Head of caudate nucleus (tissue), 42 donors: ENCODE measurements around the gene CNTN1.

ENCODE experiments used
- DNase-seq, 42 donors: peaks; one replicate each; pipeline versions ENCODE4 v3.0.0 to v3.0.0-alpha.2; 2020 to 2021; ENCODE audit warnings: mixed read lengths in 7 of 42
- intact Hi-C: fragments of 100-400 bp; cut with DNase I; formaldehyde crosslinking; loops from one replicate; pipeline ENCODE4 v1.15.0; 2022

Gene CNTN1

GRCh38 chr12:40828593-40828990 is 136.4 kb downstream of the CNTN1 start:
- peak in 3 of 42 donors; percentile 7 to 12 (median 11) for DNase-seq
- intact Hi-C loops: no loop called here

- intact Hi-C loops: no loop called here
Measured at GRCh38 chr12:40829738-40830144, 137.5 kb downstream of the CNTN1 start.

GRCh38 chr12:40831916-40832315 is 139.7 kb downstream of the CNTN1 start:
- intact Hi-C loops: no loop called here
- DNase-seq: no peak

More at GRCh38 chr12:40829738-40830144, 137.5 kb downstream of the CNTN1 start:
- DNase-seq: no peak

GRCh38 chr12:40832668-40833067 is 140.4 kb downstream of the CNTN1 start:
- DNase-seq: no peak
- intact Hi-C loops: no loop called here

GRCh38 chr12:40833818-40834217 is 141.6 kb downstream of the CNTN1 start:
- intact Hi-C loops: no loop called here
- no peak for DNase-seq

- no peak for DNase-seq
- intact Hi-C loops: no loop called here
Measured at GRCh38 chr12:40834321-40834720, 142.1 kb downstream of the CNTN1 start.

- DNase-seq: no peak
- intact Hi-C loops: no loop called here
Measured at GRCh38 chr12:40837891-40838429, 145.7 kb downstream of the CNTN1 start.

GRCh38 chr12:40843495-40843894 is 151.3 kb downstream of the CNTN1 start:
- intact Hi-C loops: no loop called here
- DNase-seq: no peak

GRCh38 chr12:40853221-40853620 is 161.0 kb downstream of the CNTN1 start:
- intact Hi-C loops: no loop called here

GRCh38 chr12:40854604-40855003 is 162.4 kb downstream of the CNTN1 start:
- intact Hi-C loops: no loop called here
- DNase-seq: no peak

More at GRCh38 chr12:40853221-40853620, 161.0 kb downstream of the CNTN1 start:
- no peak for DNase-seq

- intact Hi-C loops: no loop called here
- no peak for DNase-seq
Measured at GRCh38 chr12:40864891-40865290, 172.7 kb downstream of the CNTN1 start.

GRCh38 chr12:40870981-40871380 is 178.7 kb downstream of the CNTN1 start:
- no peak for DNase-seq
- intact Hi-C loops: no loop called here

- DNase-seq: no peak
- intact Hi-C loops: no loop called here
Measured at GRCh38 chr12:40874868-40875267, 182.6 kb downstream of the CNTN1 start.

GRCh38 chr12:40889329-40889728 is 197.1 kb downstream of the CNTN1 start:
- intact Hi-C loops: no loop called here
- DNase-seq: no peak

- intact Hi-C loops: no loop called here
- no peak for DNase-seq
Measured at GRCh38 chr12:40892528-40892927, 200.3 kb downstream of the CNTN1 start.

GRCh38 chr12:40898505-40898904 is 206.3 kb downstream of the CNTN1 start:
- DNase-seq: no peak
- intact Hi-C loops: no loop called here

GRCh38 chr12:40903040-40903439 is 210.8 kb downstream of the CNTN1 start:
- DNase-seq: peak in 6 of 42 donors; percentile 2 to 35 (median 8)
- intact Hi-C loops: no loop called here

- intact Hi-C loops: no loop called here
Measured at GRCh38 chr12:40907115-40907527, 214.9 kb downstream of the CNTN1 start.

GRCh38 chr12:40911676-40912075 is 219.4 kb downstream of the CNTN1 start:
- DNase-seq: no peak
- intact Hi-C loops: no loop called here

More at GRCh38 chr12:40907115-40907527, 214.9 kb downstream of the CNTN1 start:
- DNase-seq: no peak

- no peak for DNase-seq
- intact Hi-C loops: no loop called here
Measured at GRCh38 chr12:40915172-40915571, 222.9 kb downstream of the CNTN1 start.

GRCh38 chr12:40917561-40917960 is 225.3 kb downstream of the CNTN1 start:
- intact Hi-C loops: no loop called here
- no peak for DNase-seq
